SK-N-SH treated with all-trans-retinoic acid at 6 μM for 48 hours (cell line): ENCODE results near the gene GIPC2.

Experiments
- ATAC-seq: fragments of 200-7000 bp; cut with Tn5 transposase; 3 replicates; pipeline ENCODE4 v1.9.1; 2020; ENCODE audit warnings: mild to moderate bottlenecking, moderate library complexity
- ARNTL ChIP-seq: fragments of 450-650 bp; formaldehyde crosslinking; IDR thresholded peaks from 2 replicates; pipeline ENCODE4 v1.5.0; 2020; ENCODE audit warnings: low read depth, mild to moderate bottlenecking, moderate library complexity, borderline replicate concordance
- BACH2 ChIP-seq: fragments of 250-450 bp; sonication (Bioruptor Pico); IDR thresholded peaks from 2 replicates; pipeline ENCODE4 v1.9.0; 2021; ENCODE audit warnings: mild to moderate bottlenecking, borderline replicate concordance
- CREB5 ChIP-seq: fragments of 250-450 bp; sonication (Bioruptor Pico); IDR thresholded peaks from 2 replicates; pipeline ENCODE4 v1.5.1; 2020; ENCODE audit warnings: low read depth, mild to moderate bottlenecking, moderate library complexity
- CSDC2 ChIP-seq: fragments of 250-450 bp; sonication (Bioruptor Pico); IDR thresholded peaks from 2 replicates; pipeline ENCODE4 v1.5.0; 2020; ENCODE audit warnings: mild to moderate bottlenecking, moderate library complexity
- CSRNP3 ChIP-seq: fragments of 250-450 bp; sonication (Bioruptor Pico); IDR thresholded peaks from 2 replicates; pipeline ENCODE4 v1.5.1; 2021; ENCODE audit warnings: mild to moderate bottlenecking, moderate library complexity
- ESRRG ChIP-seq: fragments of 250-450 bp; sonication (Bioruptor Pico); IDR thresholded peaks from 2 replicates; pipeline ENCODE4 v1.6.1; 2021; ENCODE audit warnings: mild to moderate bottlenecking
- ISL1 ChIP-seq: fragments of 250-450 bp; sonication (Bioruptor Pico); IDR thresholded peaks from 2 replicates; pipeline ENCODE4 v2.1.2; 2022; ENCODE audit warnings: mild to moderate bottlenecking, moderate library complexity
- OSR1 ChIP-seq: fragments of 250-450 bp; sonication (Bioruptor Pico); IDR thresholded peaks from 2 replicates; pipeline ENCODE4 v1.8.0; 2022; ENCODE audit warnings: moderate library complexity, mild to moderate bottlenecking, inconsistent platforms
- PATZ1 ChIP-seq: fragments of 250-450 bp; sonication (Bioruptor Pico); IDR thresholded peaks from 2 replicates; pipeline ENCODE4 v1.8.0; 2020; ENCODE audit warnings: mild to moderate bottlenecking, moderate library complexity, borderline replicate concordance
- PPARA ChIP-seq: fragments of 250-450 bp; sonication (Bioruptor Pico); IDR thresholded peaks from 2 replicates; pipeline ENCODE4 v1.5.0; 2020; ENCODE audit warnings: mild to moderate bottlenecking, borderline replicate concordance
- RARB ChIP-seq: fragments of 250-450 bp; sonication (Bioruptor Pico); IDR thresholded peaks from 2 replicates; pipeline ENCODE4 v1.8.0; 2021; ENCODE audit warnings: mild to moderate bottlenecking, moderate library complexity
- SNAI2 ChIP-seq: fragments of 250-450 bp; sonication (Bioruptor Pico); IDR thresholded peaks from 2 replicates; pipeline ENCODE4 v1.5.0; 2020; ENCODE audit warnings: mild to moderate bottlenecking, moderate library complexity
- TOX ChIP-seq: fragments of 250-450 bp; sonication (Bioruptor Pico); IDR thresholded peaks from 2 replicates; pipeline ENCODE4 v1.8.0; 2021; ENCODE audit warnings: mild to moderate bottlenecking, moderate library complexity, borderline replicate concordance
- ZC3H10 ChIP-seq: fragments of 250-450 bp; sonication (Bioruptor Pico); IDR thresholded peaks from 2 replicates; pipeline ENCODE4 v1.5.1; 2021; ENCODE audit warnings: mild to moderate bottlenecking, moderate library complexity
- ZFP3 ChIP-seq: fragments of 250-450 bp; sonication (Bioruptor Pico); IDR thresholded peaks from 2 replicates; pipeline ENCODE4 v1.5.0; 2020; ENCODE audit warnings: mild to moderate bottlenecking, moderate library complexity
- ZFP30 ChIP-seq: fragments of 450-650 bp; formaldehyde crosslinking; IDR thresholded peaks from 2 replicates; pipeline ENCODE4 v1.5.0; 2022; ENCODE audit warnings: mild to moderate bottlenecking, moderate library complexity
- ZNF565 ChIP-seq: fragments of 450-650 bp; formaldehyde crosslinking; conservative IDR thresholded peaks from 2 replicates; pipeline ENCODE4 v1.5.0; 2020; ENCODE audit warnings: low read depth, mild to moderate bottlenecking, moderate library complexity
- ZNF8 ChIP-seq: fragments of 450-650 bp; formaldehyde crosslinking; IDR thresholded peaks from 2 replicates; pipeline ENCODE4 v1.5.0; 2020; ENCODE audit warnings: mild to moderate bottlenecking, moderate library complexity
- TF ChIP-seq, protein P1 (sequence below): fragments of 250-450 bp; sonication (Bioruptor Pico); IDR thresholded peaks from 2 replicates; pipeline ENCODE4 v1.5.0; 2020; ENCODE audit warnings: mild to moderate bottlenecking, moderate library complexity
- TF ChIP-seq, protein P2 (sequence below): fragments of 250-450 bp; sonication (Bioruptor Pico); IDR thresholded peaks from 2 replicates; pipeline ENCODE4 v1.8.0; 2021; ENCODE audit warnings: low read depth, mild to moderate bottlenecking, moderate library complexity, borderline replicate concordance

Gene GIPC2

GRCh38 chr1:78101051-78101450, 55.3 kb downstream of the GIPC2 start:
- ATAC-seq, result no peak
- TF ChIP-seq, protein P1, sequence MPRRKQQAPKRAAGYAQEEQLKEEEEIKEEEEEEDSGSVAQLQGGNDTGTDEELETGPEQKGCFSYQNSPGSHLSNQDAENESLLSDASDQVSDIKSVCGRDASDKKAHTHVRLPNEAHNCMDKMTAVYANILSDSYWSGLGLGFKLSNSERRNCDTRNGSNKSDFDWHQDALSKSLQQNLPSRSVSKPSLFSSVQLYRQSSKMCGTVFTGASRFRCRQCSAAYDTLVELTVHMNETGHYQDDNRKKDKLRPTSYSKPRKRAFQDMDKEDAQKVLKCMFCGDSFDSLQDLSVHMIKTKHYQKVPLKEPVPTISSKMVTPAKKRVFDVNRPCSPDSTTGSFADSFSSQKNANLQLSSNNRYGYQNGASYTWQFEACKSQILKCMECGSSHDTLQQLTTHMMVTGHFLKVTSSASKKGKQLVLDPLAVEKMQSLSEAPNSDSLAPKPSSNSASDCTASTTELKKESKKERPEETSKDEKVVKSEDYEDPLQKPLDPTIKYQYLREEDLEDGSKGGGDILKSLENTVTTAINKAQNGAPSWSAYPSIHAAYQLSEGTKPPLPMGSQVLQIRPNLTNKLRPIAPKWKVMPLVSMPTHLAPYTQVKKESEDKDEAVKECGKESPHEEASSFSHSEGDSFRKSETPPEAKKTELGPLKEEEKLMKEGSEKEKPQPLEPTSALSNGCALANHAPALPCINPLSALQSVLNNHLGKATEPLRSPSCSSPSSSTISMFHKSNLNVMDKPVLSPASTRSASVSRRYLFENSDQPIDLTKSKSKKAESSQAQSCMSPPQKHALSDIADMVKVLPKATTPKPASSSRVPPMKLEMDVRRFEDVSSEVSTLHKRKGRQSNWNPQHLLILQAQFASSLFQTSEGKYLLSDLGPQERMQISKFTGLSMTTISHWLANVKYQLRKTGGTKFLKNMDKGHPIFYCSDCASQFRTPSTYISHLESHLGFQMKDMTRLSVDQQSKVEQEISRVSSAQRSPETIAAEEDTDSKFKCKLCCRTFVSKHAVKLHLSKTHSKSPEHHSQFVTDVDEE, result no peak
- TF ChIP-seq, protein P2, sequence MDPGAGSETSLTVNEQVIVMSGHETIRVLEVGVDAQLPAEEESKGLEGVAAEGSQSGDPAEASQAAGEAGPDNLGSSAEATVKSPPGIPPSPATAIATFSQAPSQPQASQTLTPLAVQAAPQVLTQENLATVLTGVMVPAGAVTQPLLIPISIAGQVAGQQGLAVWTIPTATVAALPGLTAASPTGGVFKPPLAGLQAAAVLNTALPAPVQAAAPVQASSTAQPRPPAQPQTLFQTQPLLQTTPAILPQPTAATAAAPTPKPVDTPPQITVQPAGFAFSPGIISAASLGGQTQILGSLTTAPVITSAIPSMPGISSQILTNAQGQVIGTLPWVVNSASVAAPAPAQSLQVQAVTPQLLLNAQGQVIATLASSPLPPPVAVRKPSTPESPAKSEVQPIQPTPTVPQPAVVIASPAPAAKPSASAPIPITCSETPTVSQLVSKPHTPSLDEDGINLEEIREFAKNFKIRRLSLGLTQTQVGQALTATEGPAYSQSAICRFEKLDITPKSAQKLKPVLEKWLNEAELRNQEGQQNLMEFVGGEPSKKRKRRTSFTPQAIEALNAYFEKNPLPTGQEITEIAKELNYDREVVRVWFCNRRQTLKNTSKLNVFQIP, result no peak
- TF ChIP-seq ZC3H10 (CRISPR knock-in tag) (no peak), OSR1 (CRISPR knock-in tag) (no peak), BACH2 (no peak), RARB (no peak), ZFP3 (no peak), PPARA (no peak), ARNTL (CRISPR knock-in tag) (no peak), CSDC2 (no peak), ISL1 (CRISPR knock-in tag) (no peak), ZNF565 (CRISPR knock-in tag) (no peak), ZNF8 (CRISPR knock-in tag) (no peak)

DNA sequence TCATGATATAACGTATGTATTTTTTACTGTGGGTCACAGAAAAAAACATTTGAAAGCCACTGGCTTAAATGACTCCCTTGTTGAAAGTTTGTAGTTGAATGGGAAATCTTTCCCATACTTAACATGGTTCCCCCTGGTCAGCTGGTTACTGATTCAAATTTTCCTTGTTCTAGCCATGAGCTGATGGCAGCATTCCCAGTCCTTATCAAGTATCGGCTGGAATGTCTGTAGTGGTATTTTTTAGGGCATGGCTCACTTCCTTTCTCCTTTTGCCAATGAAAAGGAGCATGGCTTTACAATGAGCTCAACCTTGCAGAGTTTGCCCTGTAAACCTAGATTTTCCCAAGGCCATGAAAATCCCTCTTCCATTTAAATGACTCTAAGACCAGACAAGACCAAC, 55.7 kb downstream of the GIPC2 start:
- TF ChIP-seq CSDC2 (0 out of 2 replicates have a peak, but pooled peaks have one; percentile 32), CREB5 (CRISPR knock-in tag) (0 out of 2 replicates have a peak, but pooled peaks have one; percentile 8), ZFP3 (0 out of 2 replicates have a peak, but pooled peaks have one; percentile 35), ISL1 (CRISPR knock-in tag) (peak; percentile 65), BACH2 (no peak), ZC3H10 (CRISPR knock-in tag) (0 out of 2 replicates have a peak, but pooled peaks have one; percentile 40), TOX (CRISPR knock-in tag) (no peak), ESRRG (CRISPR knock-in tag) (no peak), SNAI2 (CRISPR knock-in tag) (0 out of 2 replicates have a peak, but pooled peaks have one; percentile 33), PATZ1 (CRISPR knock-in tag) (no peak)
- TF ChIP-seq, all 23 proteins: peak for 6
- ATAC-seq, result peak; percentile 92

DNA sequence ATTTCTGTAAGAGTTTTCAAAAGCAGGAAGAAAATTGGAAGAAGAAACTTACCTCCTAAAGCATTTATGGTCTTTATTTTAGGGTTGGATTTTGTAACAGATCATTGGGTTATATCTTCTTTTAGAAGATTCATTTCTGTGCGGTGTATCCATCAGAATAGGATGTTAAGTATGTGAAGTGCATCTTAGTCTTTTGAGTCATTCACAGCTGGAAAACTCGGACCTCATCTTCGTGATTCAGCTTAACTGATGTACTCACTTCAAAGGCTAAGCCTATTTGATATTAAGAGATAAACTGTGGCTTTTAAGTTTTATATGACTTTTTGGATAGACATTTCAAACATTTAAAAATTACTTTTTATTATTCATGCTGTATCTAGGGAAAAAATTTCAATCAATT, 56.3 kb downstream of the GIPC2 start:
- ATAC-seq, result peak; percentile 74
- no peak for TF ChIP-seq ESRRG (CRISPR knock-in tag)
- TF ChIP-seq OSR1 (CRISPR knock-in tag), result no peak
- TF ChIP-seq BACH2, result no peak
- TF ChIP-seq CSDC2, result no peak
- TF ChIP-seq ZFP3, result no peak
- no peak for TF ChIP-seq CSRNP3 (CRISPR knock-in tag)
- no peak for TF ChIP-seq PPARA
- TF ChIP-seq PATZ1 (CRISPR knock-in tag), result no peak
- TF ChIP-seq ARNTL (CRISPR knock-in tag), result no peak
- TF ChIP-seq, protein P2, result no peak
- TF ChIP-seq, protein P1, result no peak
- TF ChIP-seq ISL1 (CRISPR knock-in tag), result no peak
- TF ChIP-seq ZFP30 (CRISPR knock-in tag), result no peak
